Activated CD4-positive, alpha-beta T cell treated with anti-CD3 and anti-CD28 coated beads for 36 hours (primary cell): ENCODE measurements around the gene XIRP1. TPM values are rescaled to one million over a fixed set of nuclear protein-coding genes. Genes with fewer than 3 reads are reported as not detected.

Experiments used
- ATAC-seq: fragments of 200-7000 bp; cut with Tn5 transposase; one replicate; pipeline ENCODE4 v1.10.0; 2021; ENCODE audit warnings: mild to moderate bottlenecking, moderate library complexity
- CTCF ChIA-PET: fragments of 350-600 bp; sonication (Branson Sonifier 250); formaldehyde crosslinking; loops from one replicate; lab custom pipeline; 2021; ENCODE audit warnings: antibody characterized with exemption; lab: Charles Lee
- POLR2A ChIA-PET: fragments of 350-600 bp; sonication (Branson Sonifier 250); formaldehyde crosslinking; loops from one replicate; lab custom pipeline; 2021; ENCODE audit warnings: antibody characterized with exemption, inconsistent platforms; lab: Charles Lee
- DNase-seq: peaks from one replicate; pipeline ENCODE4 v3.0.0-alpha.2; 2020
- H3K27ac Mint-ChIP-seq: one replicate; pipeline ENCODE4 v1.8.0; 2021; ENCODE audit warnings: mixed read lengths
- H3K27me3 Mint-ChIP-seq: one replicate; pipeline ENCODE4 v1.8.0; 2021; ENCODE audit warnings: mixed read lengths
- H3K36me3 Mint-ChIP-seq: one replicate; pipeline ENCODE4 v1.8.0; 2021; ENCODE audit warnings: low read depth, mixed read lengths
- H3K4me1 Mint-ChIP-seq: one replicate; pipeline ENCODE4 v1.8.0; 2021; ENCODE audit warnings: mixed read lengths
- H3K4me3 Mint-ChIP-seq: one replicate; pipeline ENCODE4 v1.8.0; 2021; ENCODE audit warnings: mild to moderate bottlenecking, moderate library complexity, mixed read lengths
- H3K9me3 Mint-ChIP-seq: one replicate; pipeline ENCODE4 v1.8.0; 2021; ENCODE audit warnings: low read depth, mixed read lengths
- intact Hi-C, 2 experiments: fragments of 100-400 bp; cut with DNase I in 1 of 2; cut with micrococcal nuclease in 1 of 2; formaldehyde crosslinking; loops; one replicate each; pipeline versions ENCODE4 v1.14.2 to v1.15.1; 2022 to 2024; cut with DNase I, micrococcal nuclease
- total RNA-seq, 2 experiments: library from RNA; stranded (reverse); gene quantifications; one replicate each; pipeline ENCODE4 v1.2.3, GENCODE V29; 2021

The XIRP1 gene
- total RNA-seq, 2 experiments from 2014 or later: 1.4 to 2.2 TPM

- no peak for ATAC-seq
- Mint-ChIP-seq H3K9me3 (no peaks in the 10 kb centered on the region), H3K36me3 (peaks cover 76% of the 10 kb centered on the region), H3K27ac (peak overlapping the region; percentile 95), H3K4me1 (peaks cover 66% of the 10 kb centered on the region), H3K27me3 (no peaks in the 10 kb centered on the region), H3K4me3 (peak overlapping the region; percentile 93)
- CTCF ChIA-PET: interaction anchor here (0.5 to 1.4 kb wide), 7 partner anchors 20 to 228 kb away, joined by 3 to 4 read pairs (median 3); no protein-coding TSS in a partner anchor
- DNase-seq: no peak
- intact Hi-C loops: loop anchor here in 1 of 2 experiments (2.0 kb wide), 1 partner anchor 41 kb away; no protein-coding TSS in a partner anchor
- POLR2A ChIA-PET: interaction anchor here (0.6 to 2.7 kb wide), 6 partner anchors 13 to 1383 kb away, joined by 3 to 12 read pairs (median 4); no protein-coding TSS in a partner anchor
These were observed 42.8 kb downstream of the XIRP1 start for GRCh38 chr3:39149498-39150147.

- intact Hi-C loops: loop anchor here in 1 of 2 experiments (2.0 kb wide), 1 partner anchor 40 kb away; no protein-coding TSS in a partner anchor
- H3K36me3 Mint-ChIP-seq: peaks cover 81% of the 10 kb centered on the region
- H3K27me3 Mint-ChIP-seq: no peaks in the 10 kb centered on the region
- no peak for ATAC-seq
- H3K4me3 Mint-ChIP-seq: peak overlapping the region; percentile 93
- peak overlapping the region; percentile 95 for H3K27ac Mint-ChIP-seq
- DNase-seq: no peak
- H3K4me1 Mint-ChIP-seq: peaks cover 66% of the 10 kb centered on the region
- ChIA-PET POLR2A (interaction anchor here (0.6 to 2.7 kb wide), 6 partner anchors 11 to 1384 kb away, joined by 3 to 12 read pairs (median 4); no protein-coding TSS in a partner anchor), CTCF (interaction anchor here (0.5 to 1.6 kb wide), 6 partner anchors 21 to 229 kb away, joined by 3 to 4 read pairs (median 3); no protein-coding TSS in a partner anchor)
- H3K9me3 Mint-ChIP-seq: no peaks in the 10 kb centered on the region
These were observed 43.3 kb downstream of the XIRP1 start for GRCh38 chr3:39149059-39149455.

GRCh38 chr3:39148435-39149058 lies 43.8 kb downstream of the XIRP1 start:
- DNase-seq (peak; percentile 38), ATAC-seq (no peak)
- Mint-ChIP-seq H3K36me3 (peaks cover 86% of the 10 kb centered on the region), H3K4me3 (peak overlapping the region; percentile 93), H3K9me3 (no peaks in the 10 kb centered on the region), H3K4me1 (peaks cover 68% of the 10 kb centered on the region), H3K27me3 (no peaks in the 10 kb centered on the region), H3K27ac (peak overlapping the region; percentile 95)
- ChIA-PET POLR2A (interaction anchor here (0.6 to 2.7 kb wide), 5 partner anchors 11 to 1384 kb away, joined by 3 to 12 read pairs (median 4); no protein-coding TSS in a partner anchor), CTCF (interaction anchor here (1.4 to 1.6 kb wide), 3 partner anchors 21 to 139 kb away, joined by 3 to 4 read pairs (median 4); no protein-coding TSS in a partner anchor)
- intact Hi-C loops: loop anchor here in 1 of 2 experiments (2.0 kb wide), 1 partner anchor 40 kb away; no protein-coding TSS in a partner anchor

- intact Hi-C loops: loop anchor here in 1 of 2 experiments (2.0 kb wide), 1 partner anchor 39 kb away; no protein-coding TSS in a partner anchor
- Mint-ChIP-seq H3K4me1 (peaks cover 68% of the 10 kb centered on the region), H3K36me3 (peaks cover 93% of the 10 kb centered on the region), H3K9me3 (no peaks in the 10 kb centered on the region), H3K27me3 (no peaks in the 10 kb centered on the region), H3K4me3 (peak overlapping the region; percentile 93), H3K27ac (peak overlapping the region; percentile 95)
- POLR2A ChIA-PET: no interaction called here
- ATAC-seq (no peak), DNase-seq (peak; percentile 73)
- CTCF ChIA-PET: interaction anchor here (1.4 to 2.9 kb wide), 3 partner anchors 20 to 141 kb away, joined by 4 to 10 read pairs (median 4); no protein-coding TSS in a partner anchor
These were observed 44.5 kb downstream of the XIRP1 start for GRCh38 chr3:39147711-39148434.

GRCh38 chr3:39146611-39147591 lies 45.5 kb downstream of the XIRP1 start:
- peak; percentile 68 for ATAC-seq
- peaks cover 94% of the 10 kb centered on the region for H3K36me3 Mint-ChIP-seq
- CTCF ChIA-PET: interaction anchor here (0.6 to 2.9 kb wide), 7 partner anchors 13 to 144 kb away, joined by 3 to 10 read pairs (median 4); no protein-coding TSS in a partner anchor
- H3K4me1 Mint-ChIP-seq: peaks cover 68% of the 10 kb centered on the region
- peak overlapping the region; percentile 95 for H3K27ac Mint-ChIP-seq
- peak overlapping the region; percentile 93 for H3K4me3 Mint-ChIP-seq
- no peaks in the 10 kb centered on the region for H3K27me3 Mint-ChIP-seq
- no peaks in the 10 kb centered on the region for H3K9me3 Mint-ChIP-seq
- DNase-seq: peak; percentile 90
- intact Hi-C loops: no loop called here
- POLR2A ChIA-PET: interaction anchor here (1.5 kb wide), 1 partner anchor 11 kb away, joined by 4 read pairs; no protein-coding TSS in a partner anchor

GRCh38 chr3:39146083-39146501 lies 46.3 kb downstream of the XIRP1 start:
- peaks cover 94% of the 10 kb centered on the region for H3K36me3 Mint-ChIP-seq
- peak overlapping the region; percentile 68 for H3K27ac Mint-ChIP-seq
- peak overlapping the region; percentile 20 for H3K4me3 Mint-ChIP-seq
- H3K27me3 Mint-ChIP-seq: no peaks in the 10 kb centered on the region
- intact Hi-C loops: no loop called here
- DNase-seq: no peak
- peaks cover 73% of the 10 kb centered on the region for H3K4me1 Mint-ChIP-seq
- CTCF ChIA-PET: interaction anchor here (0.5 to 2.9 kb wide), 11 partner anchors 12 to 145 kb away, joined by 3 to 10 read pairs (median 3); no protein-coding TSS in a partner anchor
- ATAC-seq: no peak
- POLR2A ChIA-PET: interaction anchor here (1.5 kb wide), 1 partner anchor 11 kb away, joined by 4 read pairs; no protein-coding TSS in a partner anchor
- H3K9me3 Mint-ChIP-seq: no peaks in the 10 kb centered on the region

GRCh38 chr3:39144748-39145380 lies 47.5 kb downstream of the XIRP1 start:
- Mint-ChIP-seq H3K4me1 (peaks cover 72% of the 10 kb centered on the region), H3K27ac (peak overlapping the region; percentile 38), H3K36me3 (peaks cover 94% of the 10 kb centered on the region), H3K9me3 (no peaks in the 10 kb centered on the region), H3K4me3 (no peak overlapping the region), H3K27me3 (no peaks in the 10 kb centered on the region)
- intact Hi-C loops: no loop called here
- ChIA-PET CTCF (interaction anchor here (0.6 to 2.9 kb wide), 6 partner anchors 11 to 144 kb away, joined by 3 to 10 read pairs (median 4); no protein-coding TSS in a partner anchor), POLR2A (no interaction called here)
- no peak for ATAC-seq
- DNase-seq: no peak

GRCh38 chr3:39144095-39144747 lies 48.2 kb downstream of the XIRP1 start:
- H3K36me3 Mint-ChIP-seq: peaks cover 88% of the 10 kb centered on the region
- no peak overlapping the region for H3K4me3 Mint-ChIP-seq
- ChIA-PET POLR2A (no interaction called here), CTCF (interaction anchor here (0.9 to 2.4 kb wide), 4 partner anchors 12 to 148 kb away, joined by 3 to 9 read pairs (median 4); no protein-coding TSS in a partner anchor)
- H3K9me3 Mint-ChIP-seq: no peaks in the 10 kb centered on the region
- H3K4me1 Mint-ChIP-seq: peaks cover 72% of the 10 kb centered on the region
- H3K27ac Mint-ChIP-seq: peak overlapping the region; percentile 38
- DNase-seq (no peak), ATAC-seq (no peak)
- no peaks in the 10 kb centered on the region for H3K27me3 Mint-ChIP-seq
- intact Hi-C loops: no loop called here
